Nasal cavity respiratory epithelium epithelial cell of viscerocranial mucosa (primary cell): ENCODE results near the gene ARHGAP20. TPM values are rescaled to one million over a fixed set of nuclear protein-coding genes. Genes with fewer than 3 reads are reported as not detected.

Experiments
- total RNA-seq: library from RNA; depleted of rRNA; stranded (reverse); fragments of >200 nt; gene quantifications from 2 replicates; pipeline ENCODE4 v1.2.3, GENCODE V29; 2014

The ARHGAP20 gene
- total RNA-seq = under 0.01 and 1.00 TPM in 2 replicates

GRCh38 chr11:110711776-110712658, at the start of gene ARHGAP20:
ARHGAP20 (minus strand) TSS chr11:110712437; CDS start chr11:110712231, 206 bp downstream.

